Measurements from ENCODE around the gene TAS2R39.
"Not testable (repeated sequence)": the region's sequence is repeated elsewhere in the genome, so short reads cannot be mapped to it uniquely, and the experiment has no call there.

Gene TAS2R39

GRCh38 chr7:143183024-143183423 lies at the start of gene TAS2R39:
TAS2R39 (plus strand) TSS chr7:143183419; CDS start chr7:143183419, 0 bp downstream.
- no peak for DNase-seq

- DNase-seq: no peak
Measured at GRCh38 chr7:143147070-143147469, 36.1 kb upstream of the TAS2R39 start.

GRCh38 chr7:143148050-143148449 lies 35.2 kb upstream of the TAS2R39 start:
- no peak for DNase-seq

- no peak for DNase-seq
Measured at GRCh38 chr7:143148651-143149050, 34.6 kb upstream of the TAS2R39 start.

GRCh38 chr7:143150696-143151095 lies 32.5 kb upstream of the TAS2R39 start:
- not testable (repeated sequence) for DNase-seq

GRCh38 chr7:143158617-143159016 lies 24.6 kb upstream of the TAS2R39 start:
- not testable (repeated sequence) for DNase-seq

GRCh38 chr7:143171697-143172096 lies 11.5 kb upstream of the TAS2R39 start:
- no peak for DNase-seq

- peak; percentile 47 for DNase-seq
Measured at GRCh38 chr7:143172354-143172753, 10.9 kb upstream of the TAS2R39 start.

GRCh38 chr7:143176128-143176527 lies 7.1 kb upstream of the TAS2R39 start:
- no peak for DNase-seq

GRCh38 chr7:143177374-143178119 lies 5.7 kb upstream of the TAS2R39 start:
- DNase-seq: no peak

GRCh38 chr7:143180771-143181170 lies 2.4 kb upstream of the TAS2R39 start:
- DNase-seq: not testable (repeated sequence)

- no peak for DNase-seq
Measured at GRCh38 chr7:143181349-143181748, 1.9 kb upstream of the TAS2R39 start.

GRCh38 chr7:143185551-143185950 lies 2.3 kb downstream of the TAS2R39 start:
- DNase-seq: no peak

GRCh38 chr7:143188994-143189393 lies 5.8 kb downstream of the TAS2R39 start:
- no peak for DNase-seq

GRCh38 chr7:143193880-143194279 lies 10.7 kb downstream of the TAS2R39 start:
- no peak for DNase-seq

- no peak for DNase-seq
Measured at GRCh38 chr7:143199040-143199439, 15.8 kb downstream of the TAS2R39 start.

GRCh38 chr7:143202161-143202560 lies 18.9 kb downstream of the TAS2R39 start:
- no peak for DNase-seq

- DNase-seq: no peak
Measured at GRCh38 chr7:143203386-143203785, 20.2 kb downstream of the TAS2R39 start.

GRCh38 chr7:143205560-143206293 lies 22.5 kb downstream of the TAS2R39 start:
- peak; percentile 47 for DNase-seq

- DNase-seq: no peak
Measured at GRCh38 chr7:143210541-143210940, 27.3 kb downstream of the TAS2R39 start.

GRCh38 chr7:143213478-143213877 lies 30.3 kb downstream of the TAS2R39 start:
- DNase-seq: not testable (repeated sequence)

GRCh38 chr7:143214789-143215679 lies 31.8 kb downstream of the TAS2R39 start:
- peak; percentile 70 for DNase-seq

GRCh38 chr7:143216151-143216550 lies 32.9 kb downstream of the TAS2R39 start:
- no peak for DNase-seq

All from femur (tissue), 1 donor.